ENCODE data around the gene RIIAD1. TPM values are rescaled to one million over a fixed set of nuclear protein-coding genes. Genes with fewer than 3 reads are reported as not detected.
A peak's percentile ranks its signal among the peaks of the same experiment; 100 is the strongest.

Gene RIIAD1
- total RNA-seq, 1 donor from 2014 or later, result not detected

GRCh38 chr1:151684128-151684527 is 37.2 kb upstream of the RIIAD1 start:
- Histone ChIP-seq H3K36me3 (peaks cover 46% of the 10 kb centered on the region), H3K27me3 (no peaks in the 10 kb centered on the region), H3K9me3 (no peaks in the 10 kb centered on the region), H3K4me3 (no peak overlapping the region), H3K4me1 (peaks cover 7% of the 10 kb centered on the region), H3K27ac (no peak overlapping the region)
- no peak for TF ChIP-seq CTCF (IDR thresholded peaks at IDR 0.05)
- ATAC-seq, result no peak
- DNase-seq, result no peak
- intact Hi-C loops (cut with DNase I), result no loop called here

- H3K9me3 ChIP-seq, result no peaks in the 10 kb centered on the region
- no peaks in the 10 kb centered on the region for H3K27me3 ChIP-seq
- TF ChIP-seq CTCF (IDR thresholded peaks at IDR 0.05), result no peak
- DNase-seq, result no peak
- no peak overlapping the region for H3K27ac ChIP-seq
- peaks cover 42% of the 10 kb centered on the region for H3K36me3 ChIP-seq
- ATAC-seq, result no peak
- H3K4me1 ChIP-seq, result no peaks in the 10 kb centered on the region
- intact Hi-C loops (cut with DNase I), result no loop called here
- no peak overlapping the region for H3K4me3 ChIP-seq
These were observed 34.8 kb upstream of the RIIAD1 start for GRCh38 chr1:151686561-151686960.

GRCh38 chr1:151689494-151689893 is 31.8 kb upstream of the RIIAD1 start:
- DNase-seq (no peak), ATAC-seq (no peak)
- Histone ChIP-seq H3K36me3 (peaks cover 47% of the 10 kb centered on the region), H3K27ac (no peak overlapping the region), H3K9me3 (no peaks in the 10 kb centered on the region), H3K27me3 (no peaks in the 10 kb centered on the region), H3K4me1 (no peaks in the 10 kb centered on the region), H3K4me3 (no peak overlapping the region)
- intact Hi-C loops (cut with DNase I), result no loop called here
- TF ChIP-seq CTCF (IDR thresholded peaks at IDR 0.05), result no peak

GRCh38 chr1:151692226-151692625 is 29.1 kb upstream of the RIIAD1 start:
- Histone ChIP-seq H3K4me1 (no peaks in the 10 kb centered on the region), H3K36me3 (peaks cover 48% of the 10 kb centered on the region), H3K4me3 (no peak overlapping the region), H3K27me3 (no peaks in the 10 kb centered on the region), H3K9me3 (no peaks in the 10 kb centered on the region), H3K27ac (no peak overlapping the region)
- DNase-seq (no peak), ATAC-seq (peak; percentile 41)
- intact Hi-C loops (cut with DNase I), result no loop called here
- TF ChIP-seq CTCF (IDR thresholded peaks at IDR 0.05), result no peak

GRCh38 chr1:151693057-151693651 is 28.2 kb upstream of the RIIAD1 start:
- Histone ChIP-seq H3K9me3 (no peaks in the 10 kb centered on the region), H3K27me3 (no peaks in the 10 kb centered on the region), H3K27ac (no peak overlapping the region), H3K4me3 (no peak overlapping the region), H3K4me1 (no peaks in the 10 kb centered on the region), H3K36me3 (peaks cover 56% of the 10 kb centered on the region)
- DNase-seq, result no peak
- peak; percentile 43 for ATAC-seq
- peak; percentile 38 for TF ChIP-seq CTCF (IDR thresholded peaks at IDR 0.05)
- intact Hi-C loops (cut with DNase I), result no loop called here

- no peak for TF ChIP-seq CTCF (IDR thresholded peaks at IDR 0.05)
- intact Hi-C loops (cut with DNase I), result no loop called here
These were observed 19.8 kb upstream of the RIIAD1 start for GRCh38 chr1:151701515-151701914.

More at GRCh38 chr1:151701515-151701914, 19.8 kb upstream of the RIIAD1 start:
- Histone ChIP-seq H3K9me3 (no peaks in the 10 kb centered on the region), H3K36me3 (peaks cover 53% of the 10 kb centered on the region), H3K27ac (no peak overlapping the region), H3K4me3 (no peak overlapping the region), H3K4me1 (no peaks in the 10 kb centered on the region), H3K27me3 (no peaks in the 10 kb centered on the region)
- ATAC-seq, result no peak
- no peak for DNase-seq

Data from upper lobe of right lung (tissue), 1 donor.